Sciatic nerve (tissue), 2 donors: ENCODE results near the gene LBHD1. TPM values are rescaled to one million over a fixed set of nuclear protein-coding genes. Genes with fewer than 3 reads are reported as not detected.
"Not testable (repeated sequence)": the region's sequence is repeated elsewhere in the genome, so short reads cannot be mapped to it uniquely, and the experiment has no call there.

Experiments used
- ATAC-seq: fragments of 200-7000 bp; cut with Tn5 transposase; one replicate; pipeline ENCODE4 v1.9.1; 2020; ENCODE audit warnings: mild to moderate bottlenecking, moderate library complexity
- DNase-seq: peaks from one replicate; pipeline ENCODE4 v3.0.0-alpha.2; 2020; ENCODE audit warnings: low spot score
- intact Hi-C: fragments of 100-400 bp; cut with DNase I; formaldehyde crosslinking; loops from one replicate; pipeline ENCODE4 v1.14.2; 2022
- total RNA-seq: library from RNA; stranded (reverse); fragmentation: NEBNext Ultra II Directional; extraction: Animal tissue kit (Norgen Biotek cat#: 25700); gene quantifications from one replicate; pipeline ENCODE4 v1.2.1, GENCODE V29; 2021
- donor health status: DM: no; HTN: no; CAD: no.
- donor health status: DM: no; HTN: no; CAD: no.

LBHD1 gene
- total RNA-seq, 1 donor from 2014 or later: 4.9 TPM

DNA sequence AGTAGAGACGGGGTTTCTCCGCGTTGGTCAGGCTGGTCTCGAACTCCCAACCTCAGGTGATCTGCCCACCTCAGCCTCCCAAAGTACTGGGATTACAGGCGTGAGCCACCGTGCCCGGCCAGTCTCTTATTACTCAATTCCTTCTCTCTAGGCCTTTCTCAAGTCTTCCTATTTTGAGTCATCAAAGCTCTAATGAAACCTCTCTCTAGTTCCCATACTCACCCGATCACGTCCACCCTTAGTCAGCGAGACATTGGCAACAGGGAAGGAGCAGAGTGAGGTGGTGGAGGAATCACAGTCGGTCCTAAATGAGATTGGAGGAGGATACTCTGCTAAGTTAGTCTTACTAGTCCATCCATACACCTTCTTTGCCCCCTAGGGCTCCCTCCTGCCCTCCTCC lies 30.2 kb upstream of the LBHD1 start:
- no peak for ATAC-seq
- intact Hi-C loops: no loop called here
- no peak for DNase-seq

DNA sequence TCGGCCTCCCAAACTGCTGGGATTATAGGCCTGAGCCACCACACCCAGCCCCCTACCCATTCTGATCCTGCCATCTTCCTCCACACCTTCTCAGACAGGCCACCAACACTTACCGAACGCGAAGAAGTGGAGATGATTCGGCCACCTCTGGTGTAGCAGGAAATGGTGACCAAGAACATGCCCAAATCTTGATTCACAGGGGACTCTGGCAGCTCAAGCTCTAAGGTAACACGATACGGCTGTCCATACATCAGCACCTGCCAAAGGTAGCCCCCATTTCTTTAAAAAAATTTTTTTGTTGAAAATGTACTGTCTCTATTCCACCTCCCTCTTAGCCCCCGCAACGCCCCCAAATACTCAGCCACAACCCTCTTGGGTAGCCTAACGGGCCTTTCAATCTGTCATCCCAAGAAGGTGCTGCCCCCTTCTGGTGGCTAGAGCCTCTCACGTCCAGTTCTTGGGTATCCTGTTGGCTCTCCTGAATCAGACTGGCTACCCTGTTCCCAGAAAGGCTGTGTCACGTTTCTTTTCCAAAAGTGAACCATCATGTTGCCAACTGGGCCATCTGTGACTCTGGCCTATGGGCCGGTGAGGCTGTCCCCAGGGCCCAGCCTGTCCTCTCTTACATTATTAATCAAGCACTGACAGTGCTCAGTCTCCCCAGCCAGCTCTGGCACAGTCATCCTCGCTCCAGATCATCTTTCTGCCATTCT lies 22.5 kb upstream of the LBHD1 start:
- DNase-seq: peak; percentile 88
- peak; percentile 82 for ATAC-seq
- intact Hi-C loops: no loop called here

DNA sequence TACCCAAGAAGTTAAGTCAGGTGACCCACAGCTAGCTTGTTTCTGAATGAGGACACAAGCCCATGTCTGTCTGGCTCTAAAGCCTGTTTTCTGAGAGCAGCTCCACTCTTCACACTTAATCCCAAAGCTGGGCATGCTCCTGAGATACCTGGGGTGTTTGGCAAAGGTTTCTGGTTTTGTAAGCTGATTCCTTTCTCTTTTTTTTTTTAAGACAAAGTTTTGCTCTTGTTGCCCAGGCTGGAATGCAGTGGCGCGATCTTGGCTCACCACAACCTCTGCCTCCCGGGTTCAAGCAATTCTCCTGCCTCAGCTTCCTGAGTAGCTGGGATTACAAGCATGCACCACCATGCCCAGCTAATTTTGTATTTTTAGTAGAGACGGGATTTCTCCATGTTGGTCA lies 21.6 kb upstream of the LBHD1 start:
- DNase-seq, intact Hi-C loops, ATAC-seq: not testable (repeated sequence)

GRCh38 chr11:62689421-62690183 lies 17.5 kb upstream of the LBHD1 start, which contains the start of gene LRRN4CL:
LRRN4CL (minus strand) TSS chr11:62689530; CDS start chr11:62688508, 1,022 bp downstream.
- DNase-seq (peak; percentile 89), ATAC-seq (peak; percentile 96)
- intact Hi-C loops: no loop called here

GRCh38 chr11:62688491-62688890 lies 16.4 kb upstream of the LBHD1 start:
- intact Hi-C loops: no loop called here

DNA sequence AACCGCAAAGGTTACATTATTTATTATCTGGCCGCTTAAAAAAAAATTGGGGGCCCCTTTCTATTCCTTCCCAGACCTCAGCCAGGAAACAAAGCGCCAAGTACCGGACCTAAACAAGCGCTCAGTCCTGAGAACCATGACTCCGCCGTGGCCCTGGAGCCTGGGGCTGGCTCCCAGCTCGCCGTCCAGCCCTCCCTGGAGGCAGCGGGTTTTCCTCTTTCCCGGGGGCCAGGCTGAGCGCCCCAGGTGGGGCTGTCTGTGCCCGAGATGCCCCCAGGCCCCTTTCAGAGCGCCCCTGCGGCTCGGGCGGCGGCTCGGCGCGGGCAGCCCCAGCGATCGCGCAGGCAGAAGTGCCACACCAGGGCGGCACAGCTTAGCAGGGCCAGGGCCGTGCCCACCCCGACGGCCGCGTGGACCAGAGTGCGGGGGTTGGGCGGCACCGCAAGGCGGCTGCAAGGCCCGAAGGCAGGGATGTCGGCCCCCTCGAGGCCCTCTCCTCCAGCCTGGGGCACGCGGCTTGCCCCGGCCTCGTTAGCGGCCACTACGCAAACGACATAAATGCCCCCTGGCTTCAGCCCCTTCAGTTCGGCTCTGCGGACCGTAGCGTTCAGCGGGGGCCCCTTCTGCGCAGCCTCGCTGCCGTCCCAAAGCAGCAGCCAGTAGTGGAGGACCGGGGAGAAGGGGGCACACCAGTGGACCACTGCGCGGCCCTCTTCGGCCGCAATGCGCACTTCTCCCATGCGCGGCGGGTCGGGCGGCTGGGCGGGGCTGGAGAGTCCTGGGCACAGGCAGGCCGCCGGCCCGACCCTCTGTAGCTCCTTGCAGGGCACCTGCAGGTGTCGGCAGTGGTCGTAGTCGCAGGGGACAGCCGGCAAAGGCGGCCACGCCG lies 15.7 kb upstream of the LBHD1 start:
- ATAC-seq (peak; percentile 52), DNase-seq (no peak)
- intact Hi-C loops: no loop called here

More at GRCh38 chr11:62688491-62688890, 16.4 kb upstream of the LBHD1 start:
- DNase-seq (no peak), ATAC-seq (no peak)

- ATAC-seq: no peak
- intact Hi-C loops: no loop called here
- no peak for DNase-seq
Observed at GRCh38 chr11:62682518-62682917, 10.5 kb upstream of the LBHD1 start.

GRCh38 chr11:62680825-62681240 lies 8.8 kb upstream of the LBHD1 start:
- DNase-seq (no peak), ATAC-seq (peak; percentile 72)
- intact Hi-C loops: no loop called here

DNA sequence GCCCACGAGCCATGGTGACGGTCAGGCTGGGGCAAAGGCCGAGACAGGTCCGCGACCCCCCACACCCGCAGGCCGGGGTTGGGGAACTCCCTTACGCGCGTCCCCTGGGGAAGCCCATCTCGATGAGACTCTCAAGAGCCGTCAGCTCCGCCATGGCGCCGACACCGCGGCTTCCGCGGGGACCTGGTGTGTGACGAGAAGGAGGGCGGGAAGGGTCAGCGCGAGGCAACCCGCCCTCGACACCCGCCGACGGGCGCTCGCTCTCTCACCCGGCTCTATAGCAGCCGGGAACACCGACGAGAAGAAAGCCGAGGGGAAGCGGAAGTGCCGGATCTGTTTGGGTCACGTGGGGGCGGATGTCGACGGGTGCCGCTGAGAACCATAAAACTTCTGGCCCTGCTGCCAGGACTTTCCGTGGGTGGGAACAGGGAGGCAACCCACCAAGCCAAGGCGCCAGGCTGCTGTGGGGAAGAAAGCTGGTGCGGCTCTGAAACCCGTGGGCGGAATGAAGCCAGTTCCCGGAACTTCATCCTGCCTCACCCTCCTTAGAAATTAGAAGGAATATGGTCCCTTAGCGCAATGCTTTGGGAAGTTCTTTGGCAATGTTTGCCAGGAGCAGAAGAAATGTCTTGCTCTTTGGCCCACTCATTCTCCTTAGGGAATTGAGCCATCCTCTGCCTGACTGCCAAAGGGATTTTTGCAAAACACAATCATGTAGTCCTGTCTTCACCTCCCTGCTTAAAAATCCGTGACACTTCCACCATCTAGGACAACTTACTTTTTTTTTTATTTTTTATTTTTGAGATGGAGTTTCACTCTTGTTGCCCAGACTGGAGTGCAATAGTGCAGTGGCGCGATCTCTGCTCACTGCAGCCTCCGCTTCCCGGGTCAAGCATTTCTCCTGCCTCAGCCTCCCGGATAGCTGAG lies 7.0 kb upstream of the LBHD1 start, which contains the start of gene UBXN1:
Gene UBXN1, minus strand, starts transcription at position 304 of the 927 bp plus-strand sequence. Its CDS starts 150 bp downstream, at position 154.
- ATAC-seq (peak; percentile 94), DNase-seq (peak; percentile 94)
- intact Hi-C loops: no loop called here

DNA sequence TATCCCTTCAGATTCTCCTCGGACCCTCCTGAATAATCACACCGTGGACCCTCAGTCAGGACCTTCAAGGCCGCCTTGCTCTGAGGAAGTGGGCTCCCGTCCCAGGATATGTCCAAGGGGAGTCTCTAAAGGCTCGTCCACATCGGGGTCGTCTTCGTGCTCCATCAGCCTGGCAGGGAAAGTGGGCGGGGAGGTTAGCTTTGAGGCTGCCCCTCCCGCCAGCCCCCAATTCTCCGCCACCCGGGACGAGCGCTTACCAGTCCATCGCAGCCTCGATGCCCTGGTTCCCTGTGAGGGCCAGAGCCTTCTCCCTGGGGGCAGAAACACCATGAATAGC lies 6.3 kb upstream of the LBHD1 start:
- DNase-seq (no peak), ATAC-seq (no peak)
- intact Hi-C loops: no loop called here

DNA sequence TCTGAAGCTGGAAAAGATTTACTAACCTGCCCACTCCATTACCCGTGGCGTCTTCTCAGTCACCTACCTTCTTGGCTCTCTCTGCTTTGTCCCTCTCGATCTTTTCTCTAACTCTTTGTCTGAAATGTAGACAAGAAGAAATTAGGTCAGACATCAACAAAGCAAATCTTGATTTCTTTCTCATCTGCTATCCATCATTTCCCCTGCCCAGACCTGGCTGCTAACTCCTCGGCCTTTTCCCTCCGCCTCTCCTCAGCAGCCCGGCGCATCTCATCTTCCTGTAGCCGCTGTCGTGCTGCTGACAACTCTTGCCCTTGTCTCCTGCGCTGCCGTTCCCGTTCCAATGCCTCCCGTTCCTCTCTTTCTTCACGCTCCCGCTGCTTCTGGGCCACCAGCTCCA lies 5.6 kb upstream of the LBHD1 start:
- ATAC-seq (no peak), DNase-seq (no peak)
- intact Hi-C loops: no loop called here

DNA sequence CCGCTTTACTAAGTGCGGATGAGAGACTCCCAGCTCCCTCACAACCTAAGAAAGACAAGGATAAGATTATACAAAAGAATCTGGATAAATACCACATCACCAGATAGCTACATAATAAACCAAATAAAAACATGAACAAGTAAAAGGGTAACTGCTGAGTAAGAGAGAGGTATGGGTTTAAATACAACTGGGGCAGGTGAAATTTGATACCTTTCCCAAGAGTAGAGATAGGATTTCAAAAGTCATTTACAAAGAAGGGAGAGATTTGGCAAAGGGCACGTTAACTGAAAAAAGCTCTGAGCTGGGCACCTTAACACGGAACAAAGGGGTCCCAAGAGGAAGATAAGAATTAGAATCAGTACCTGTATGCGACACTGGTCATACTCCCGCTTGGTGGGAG lies 5.1 kb upstream of the LBHD1 start:
- ATAC-seq (no peak), DNase-seq (no peak)
- intact Hi-C loops: no loop called here

GRCh38 chr11:62676698-62677097 lies 4.6 kb upstream of the LBHD1 start:
- intact Hi-C loops: no loop called here
- ATAC-seq (no peak), DNase-seq (no peak)

DNA sequence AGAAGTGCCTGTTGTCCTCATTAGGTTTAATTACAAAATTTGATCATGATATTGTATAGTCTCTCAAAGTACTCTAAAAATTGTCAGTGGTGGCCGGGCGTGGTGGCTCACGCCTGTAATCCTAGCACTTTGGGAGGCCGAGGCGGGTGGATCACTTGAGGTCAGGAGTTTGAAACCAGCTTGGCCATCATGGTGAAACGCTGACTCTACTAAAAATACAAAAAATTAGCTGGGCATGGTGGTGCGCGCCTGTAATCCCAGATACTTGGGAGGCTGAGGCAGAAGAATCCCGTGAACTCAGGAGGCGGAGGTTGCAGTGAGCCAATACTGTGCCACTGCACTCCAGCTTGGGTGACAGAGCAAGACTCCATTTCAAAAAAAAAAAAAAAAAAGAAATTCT lies 3.3 kb upstream of the LBHD1 start:
- ATAC-seq, DNase-seq, intact Hi-C loops: not testable (repeated sequence)

DNA sequence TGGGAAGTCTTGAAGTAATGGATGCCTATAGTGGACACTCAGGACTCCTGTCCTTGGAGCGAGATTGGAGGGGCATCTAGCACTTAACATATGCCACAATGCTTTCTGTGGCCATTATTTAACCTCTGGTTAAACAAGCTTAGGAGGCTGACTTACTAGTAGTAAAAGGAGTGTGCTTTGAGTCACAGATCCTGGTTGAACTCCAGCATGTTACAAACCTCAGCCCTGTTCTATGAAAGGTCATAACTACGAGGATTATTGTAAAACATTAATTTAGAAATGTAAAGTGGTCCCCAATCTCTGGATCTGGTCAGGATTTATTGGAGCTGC lies 1.1 kb upstream of the LBHD1 start:
- no peak for DNase-seq
- intact Hi-C loops: no loop called here
- no peak for ATAC-seq

DNA sequence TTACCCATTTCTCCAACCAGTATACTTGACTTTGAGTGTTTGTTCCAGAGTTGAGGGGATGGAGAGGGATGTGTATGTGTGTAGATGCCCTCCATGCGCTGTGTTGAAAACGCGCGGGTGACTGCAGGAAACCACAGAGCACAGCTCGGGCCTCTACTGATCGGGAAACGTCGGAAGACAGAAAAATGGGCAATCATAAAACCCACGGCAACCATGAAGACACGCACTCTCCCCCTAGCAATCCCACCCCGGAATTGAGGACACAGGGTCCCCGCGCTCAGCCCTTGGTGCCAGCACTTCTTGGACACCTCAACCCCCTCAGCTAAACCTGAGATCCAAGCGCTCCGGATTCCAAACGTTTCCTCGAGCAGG lies 845 bp downstream of the LBHD1 start:
- peak; percentile 54 for ATAC-seq
- intact Hi-C loops: no loop called here
- no peak for DNase-seq

DNA sequence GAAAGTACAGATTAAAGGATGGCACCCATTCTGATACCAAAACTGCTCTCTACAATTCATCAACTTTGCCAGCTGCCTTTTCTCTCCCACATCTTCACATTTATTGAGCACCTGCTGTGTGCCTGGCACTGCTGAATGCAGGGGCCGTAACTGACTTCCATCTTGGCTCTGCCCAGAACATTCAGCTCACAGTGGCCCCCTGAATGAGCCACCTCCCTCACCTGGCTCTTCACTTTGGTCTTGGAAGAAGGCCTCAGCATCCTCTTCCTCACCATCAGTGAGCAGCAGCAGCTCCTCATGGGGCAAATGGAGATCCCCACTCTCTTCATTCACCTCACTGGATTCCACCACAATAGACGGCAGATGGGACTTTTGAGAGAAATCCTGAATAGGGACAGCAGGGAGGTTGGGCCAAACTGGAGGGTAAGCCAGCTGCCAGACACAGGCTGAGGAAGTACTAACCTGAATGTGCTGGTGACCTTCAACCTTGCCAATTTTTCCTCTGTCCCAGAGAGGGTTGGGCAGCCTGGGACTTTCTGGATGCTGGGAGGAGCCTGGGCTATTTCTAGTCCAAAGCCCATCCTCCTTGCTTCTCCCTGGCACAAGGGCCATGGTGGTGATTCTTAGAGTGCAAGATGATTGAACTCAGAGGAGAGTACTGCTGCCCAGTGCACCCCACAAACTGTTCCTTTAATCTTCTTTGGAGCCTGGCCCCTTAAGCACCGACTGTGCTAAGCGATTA lies 2.5 kb downstream of the LBHD1 start:
- no peak for DNase-seq
- no peak for ATAC-seq
- intact Hi-C loops: loop anchor here (5.0 kb wide), 1 partner anchor 1752 kb away; no protein-coding TSS in a partner anchor

DNA sequence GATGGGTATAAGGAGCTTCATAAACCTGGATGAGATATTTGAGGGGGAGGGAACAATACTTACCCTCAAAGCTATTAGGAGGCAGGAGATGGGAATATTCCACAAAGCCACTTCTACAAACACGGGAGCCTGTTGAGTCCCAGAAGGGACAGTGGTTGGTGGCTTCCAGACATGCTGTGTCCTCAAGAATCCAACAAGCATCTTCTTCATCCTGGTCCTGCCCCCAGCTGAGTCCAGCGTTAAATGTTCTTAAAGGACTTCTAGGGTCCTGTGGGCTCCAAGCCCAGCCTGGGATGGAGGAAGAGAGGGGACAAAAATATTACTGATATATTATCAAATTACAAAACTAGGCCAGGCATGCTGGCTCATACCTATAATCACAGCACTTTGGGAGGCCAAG lies 4.6 kb downstream of the LBHD1 start:
- intact Hi-C loops: loop anchor here (5.0 kb wide), 1 partner anchor 1750 kb away; no protein-coding TSS in a partner anchor
- ATAC-seq: no peak
- DNase-seq: no peak
